ENCODE data around the gene RBM10. TPM values are rescaled to one million over a fixed set of nuclear protein-coding genes. Genes with fewer than 3 reads are reported as not detected.

Gene RBM10
- total RNA-seq, 1 donor from 2014 or later: 87.7 TPM

DNA sequence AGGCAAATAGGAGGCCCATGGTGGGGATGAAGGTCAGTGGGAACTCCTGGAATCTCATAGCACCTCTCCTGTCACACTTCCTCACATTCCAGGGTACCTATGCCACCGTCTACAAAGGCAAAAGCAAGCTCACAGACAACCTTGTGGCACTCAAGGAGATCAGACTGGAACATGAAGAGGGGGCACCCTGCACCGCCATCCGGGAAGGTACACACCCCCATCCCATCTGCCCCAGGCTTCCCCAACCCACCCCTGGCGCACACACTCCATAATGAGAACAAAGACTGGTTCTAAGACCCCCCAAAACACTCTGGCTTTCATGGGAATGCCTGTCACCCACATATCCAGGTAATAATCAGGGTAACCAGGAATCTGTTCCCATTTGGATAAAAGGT is 79.9 kb downstream of the RBM10 start:
- no peak for TF ChIP-seq CTCF (conservative IDR thresholded peaks at IDR 0.05)
- Mint-ChIP-seq H3K4me1 (peaks cover 22% of the 10 kb centered on the region), H3K27me3 (ENCODE audit: low read depth) (no peaks in the 10 kb centered on the region), H3K9me3 (no peaks in the 10 kb centered on the region), H3K36me3 (ENCODE audit: low read depth) (peaks cover 24% of the 10 kb centered on the region), H3K27ac (ENCODE audit: unreplicated experiment) (no peak overlapping the region), H3K4me3 (no peak overlapping the region)
- DNase-seq (ENCODE audit: low read depth, low spot score): no peak

- Mint-ChIP-seq H3K27ac (ENCODE audit: unreplicated experiment) (no peak overlapping the region), H3K36me3 (ENCODE audit: low read depth) (peaks cover 28% of the 10 kb centered on the region)
Measured at GRCh38 chrX:47226071-47226470, 81.0 kb downstream of the RBM10 start.

DNA sequence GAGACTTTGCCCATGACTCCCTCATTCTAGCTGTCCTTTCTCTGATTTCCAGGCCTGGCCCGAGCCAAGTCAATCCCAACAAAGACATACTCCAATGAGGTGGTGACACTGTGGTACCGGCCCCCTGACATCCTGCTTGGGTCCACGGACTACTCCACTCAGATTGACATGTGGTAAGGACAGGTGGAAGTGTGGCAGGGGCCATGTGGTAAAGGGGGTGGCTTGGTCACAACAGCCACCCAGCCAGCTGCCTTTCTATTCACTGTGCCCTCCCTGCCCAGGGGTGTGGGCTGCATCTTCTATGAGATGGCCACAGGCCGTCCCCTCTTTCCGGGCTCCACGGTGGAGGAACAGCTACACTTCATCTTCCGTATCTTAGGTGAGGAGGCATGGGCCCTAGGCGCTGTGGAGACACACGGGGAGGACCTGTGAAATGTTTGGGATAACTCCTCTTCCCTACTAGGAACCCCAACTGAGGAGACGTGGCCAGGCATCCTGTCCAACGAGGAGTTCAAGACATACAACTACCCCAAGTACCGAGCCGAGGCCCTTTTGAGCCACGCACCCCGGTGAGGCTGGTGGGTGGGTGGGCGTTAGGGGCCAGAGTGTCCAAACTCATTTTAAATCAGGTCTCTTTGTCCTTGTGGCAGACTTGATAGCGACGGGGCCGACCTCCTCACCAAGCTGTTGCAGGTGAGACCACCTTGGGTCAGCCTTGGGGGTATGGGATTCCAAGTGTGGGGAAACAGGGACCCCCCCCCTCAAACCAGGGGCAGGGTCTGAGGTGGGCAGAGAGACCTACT is 81.7 kb downstream of the RBM10 start:
- H3K27me3 Mint-ChIP-seq (ENCODE audit: low read depth): no peaks in the 10 kb centered on the region
- no peak overlapping the region for H3K4me3 Mint-ChIP-seq
- DNase-seq (ENCODE audit: low read depth, low spot score): no peak
- peaks cover 28% of the 10 kb centered on the region for H3K36me3 Mint-ChIP-seq (ENCODE audit: low read depth)
- no peaks in the 10 kb centered on the region for H3K9me3 Mint-ChIP-seq
- H3K4me1 Mint-ChIP-seq: peaks cover 16% of the 10 kb centered on the region
- H3K27ac Mint-ChIP-seq (ENCODE audit: unreplicated experiment): no peak overlapping the region
- no peak for TF ChIP-seq CTCF (conservative IDR thresholded peaks at IDR 0.05)

More at GRCh38 chrX:47226071-47226470, 81.0 kb downstream of the RBM10 start:
- no peak overlapping the region for H3K4me3 Mint-ChIP-seq
- peaks cover 15% of the 10 kb centered on the region for H3K4me1 Mint-ChIP-seq
- no peak for TF ChIP-seq CTCF (conservative IDR thresholded peaks at IDR 0.05)
- no peaks in the 10 kb centered on the region for H3K27me3 Mint-ChIP-seq (ENCODE audit: low read depth)
- H3K9me3 Mint-ChIP-seq: no peaks in the 10 kb centered on the region
- no peak for DNase-seq (ENCODE audit: low read depth, low spot score)

- H3K9me3 Mint-ChIP-seq: no peaks in the 10 kb centered on the region
- H3K27me3 Mint-ChIP-seq (ENCODE audit: low read depth): no peaks in the 10 kb centered on the region
- peaks cover 28% of the 10 kb centered on the region for H3K36me3 Mint-ChIP-seq (ENCODE audit: low read depth)
- no peak for TF ChIP-seq CTCF (conservative IDR thresholded peaks at IDR 0.05)
- peaks cover 18% of the 10 kb centered on the region for H3K4me1 Mint-ChIP-seq
- no peak for DNase-seq (ENCODE audit: low read depth, low spot score)
- H3K4me3 Mint-ChIP-seq: no peak overlapping the region
- no peak overlapping the region for H3K27ac Mint-ChIP-seq (ENCODE audit: unreplicated experiment)
Measured at GRCh38 chrX:47227334-47227583, 82.2 kb downstream of the RBM10 start.

DNA sequence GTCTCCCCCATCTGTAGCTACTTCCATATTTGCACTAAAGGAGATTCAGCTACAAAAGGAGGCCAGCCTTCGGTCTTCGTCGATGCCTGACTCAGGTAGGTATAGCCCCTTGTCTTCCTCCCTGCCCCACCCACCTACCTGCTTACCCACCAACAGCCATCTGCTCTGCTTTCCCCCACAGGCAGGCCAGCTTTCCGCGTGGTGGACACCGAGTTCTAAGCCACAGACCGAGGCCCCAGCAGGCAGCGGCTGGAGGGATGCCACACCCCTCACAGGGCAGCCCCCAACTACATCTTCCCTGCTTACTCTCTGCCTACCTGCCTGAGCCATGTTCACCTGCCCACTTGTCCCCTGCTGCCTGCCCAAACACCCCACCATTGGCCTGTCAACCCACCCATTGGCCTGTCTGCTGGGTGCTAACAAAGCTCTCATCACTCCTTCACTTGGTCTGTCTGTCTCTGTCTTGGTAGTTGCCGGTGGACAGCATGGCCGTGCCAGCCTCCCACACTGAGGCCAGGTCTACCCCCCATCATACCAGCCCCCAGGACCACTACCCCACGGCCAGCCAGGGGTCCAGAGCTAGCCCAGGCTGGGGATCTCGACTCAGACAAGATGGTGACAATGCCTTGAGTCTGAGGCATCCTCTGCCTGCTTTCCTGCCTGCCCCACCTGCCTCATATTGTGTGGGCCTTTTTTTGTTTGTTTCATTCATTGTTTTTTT is 83.7 kb downstream of the RBM10 start:
- DNase-seq (ENCODE audit: low read depth, low spot score): no peak
- Mint-ChIP-seq H3K4me1 (peaks cover 26% of the 10 kb centered on the region), H3K4me3 (peak overlapping the region; percentile 61), H3K27me3 (ENCODE audit: low read depth) (peaks cover 5% of the 10 kb centered on the region), H3K27ac (ENCODE audit: unreplicated experiment) (no peak overlapping the region), H3K36me3 (ENCODE audit: low read depth) (peaks cover 31% of the 10 kb centered on the region), H3K9me3 (no peaks in the 10 kb centered on the region)
- no peak for TF ChIP-seq CTCF (conservative IDR thresholded peaks at IDR 0.05)
